AG09319 (cell line): Measurements from ENCODE around the gene LCOR.

Source experiments
- DNase-seq: peaks from one replicate; pipeline ENCODE4 v3.0.0-alpha.2; 2010; ENCODE audit warnings: low read depth; ENCODE audit errors: extremely low read depth
- TF ChIP-seq, protein P1 (sequence below): IDR thresholded peaks from 2 replicates; pipeline ENCODE4 v1.5.1; 2011; ENCODE audit warnings: low read depth, mild to moderate bottlenecking, inconsistent platforms, low read length, moderate library complexity

LCOR gene

DNA sequence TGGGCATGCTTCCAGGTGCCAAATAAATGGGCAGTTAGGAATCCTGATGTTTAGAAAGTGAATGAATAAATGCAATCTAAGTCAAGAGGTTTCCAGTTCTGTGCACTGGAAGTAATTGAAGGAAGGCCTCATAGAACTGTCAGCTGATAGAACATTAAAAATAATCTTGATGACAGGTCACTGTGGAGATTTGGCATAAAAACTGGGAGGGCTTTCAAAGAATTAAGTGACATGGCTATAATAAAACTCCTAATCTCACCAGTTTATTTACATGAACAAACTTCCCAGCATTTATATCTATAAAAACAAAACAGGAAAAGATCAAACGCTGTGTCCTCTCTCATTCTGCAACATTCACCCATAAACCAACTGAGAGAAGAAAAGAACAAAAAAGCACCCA lies 183.1 kb downstream of the LCOR start:
- TF ChIP-seq, protein P1, sequence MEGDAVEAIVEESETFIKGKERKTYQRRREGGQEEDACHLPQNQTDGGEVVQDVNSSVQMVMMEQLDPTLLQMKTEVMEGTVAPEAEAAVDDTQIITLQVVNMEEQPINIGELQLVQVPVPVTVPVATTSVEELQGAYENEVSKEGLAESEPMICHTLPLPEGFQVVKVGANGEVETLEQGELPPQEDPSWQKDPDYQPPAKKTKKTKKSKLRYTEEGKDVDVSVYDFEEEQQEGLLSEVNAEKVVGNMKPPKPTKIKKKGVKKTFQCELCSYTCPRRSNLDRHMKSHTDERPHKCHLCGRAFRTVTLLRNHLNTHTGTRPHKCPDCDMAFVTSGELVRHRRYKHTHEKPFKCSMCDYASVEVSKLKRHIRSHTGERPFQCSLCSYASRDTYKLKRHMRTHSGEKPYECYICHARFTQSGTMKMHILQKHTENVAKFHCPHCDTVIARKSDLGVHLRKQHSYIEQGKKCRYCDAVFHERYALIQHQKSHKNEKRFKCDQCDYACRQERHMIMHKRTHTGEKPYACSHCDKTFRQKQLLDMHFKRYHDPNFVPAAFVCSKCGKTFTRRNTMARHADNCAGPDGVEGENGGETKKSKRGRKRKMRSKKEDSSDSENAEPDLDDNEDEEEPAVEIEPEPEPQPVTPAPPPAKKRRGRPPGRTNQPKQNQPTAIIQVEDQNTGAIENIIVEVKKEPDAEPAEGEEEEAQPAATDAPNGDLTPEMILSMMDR, result no peak
- no peak for DNase-seq

GRCh38 chr10:97016728-97017473 lies 184.8 kb downstream of the LCOR start:
- DNase-seq, result no peak
- TF ChIP-seq, protein P1, result no peak

GRCh38 chr10:97017474-97017903 lies 185.4 kb downstream of the LCOR start:
- DNase-seq, result no peak
- TF ChIP-seq, protein P1, result no peak

DNA sequence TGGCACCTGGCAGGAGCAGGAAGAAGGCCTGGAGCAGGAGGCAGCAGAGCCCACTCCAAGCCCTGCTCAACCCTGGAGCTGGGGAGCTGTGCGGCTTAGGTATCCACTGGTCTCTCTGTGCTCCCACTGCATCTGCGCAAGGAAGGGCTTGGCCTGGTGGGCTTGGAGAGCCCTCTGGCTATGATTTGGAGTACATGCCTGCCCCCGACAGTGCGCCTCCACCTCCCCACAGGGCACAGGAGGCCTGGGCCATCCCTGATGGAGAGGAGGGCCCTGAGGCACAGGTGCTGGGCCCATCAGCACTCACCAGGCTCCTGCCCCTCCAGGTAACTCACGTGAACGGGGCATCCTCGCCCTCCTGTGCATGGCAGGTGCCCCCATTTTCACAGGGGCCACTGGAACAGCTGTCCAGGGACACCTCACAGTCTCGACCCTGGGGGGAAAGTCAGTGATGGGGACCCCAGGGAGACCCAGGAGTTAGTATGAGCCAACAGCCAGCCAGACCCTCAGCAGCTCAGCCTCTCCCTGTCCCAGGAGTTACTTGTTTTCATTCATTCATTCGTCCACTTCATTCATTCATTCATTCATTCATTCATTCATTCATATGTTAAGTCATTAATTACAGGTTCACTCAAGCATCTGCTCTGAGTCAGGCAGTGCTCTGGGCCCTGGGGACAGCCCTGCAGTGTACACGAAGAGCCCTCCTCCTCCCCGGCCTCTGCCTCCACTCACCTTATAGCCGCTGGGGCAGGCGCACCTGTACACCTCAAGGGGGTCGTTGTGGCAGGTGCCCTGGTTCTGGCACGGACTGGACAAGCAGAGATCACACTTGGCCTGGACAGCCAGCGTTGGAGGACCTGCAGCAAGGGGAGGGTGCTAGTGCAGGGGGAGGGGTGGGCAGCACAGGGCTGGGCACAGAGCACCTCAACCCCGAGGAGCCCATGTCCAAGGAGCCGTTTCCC lies 186.4 kb downstream of the LCOR start:
- TF ChIP-seq, protein P1, result no peak
- DNase-seq, result no peak

GRCh38 chr10:97019213-97019844 lies 187.2 kb downstream of the LCOR start:
- DNase-seq, result no peak
- TF ChIP-seq, protein P1, result no peak

GRCh38 chr10:97020452-97021400 lies 188.6 kb downstream of the LCOR start:
- DNase-seq, result no peak
- TF ChIP-seq, protein P1, result no peak
